Retinal pigment epithelial cell (primary cell): ENCODE measurements around the gene NTN1.
A peak's percentile ranks its signal among the peaks of the same experiment; 100 is the strongest.
"Not testable (repeated sequence)": the region's sequence is repeated elsewhere in the genome, so short reads cannot be mapped to it uniquely, and the experiment has no call there.

Experiments used
- DNase-seq: peaks from one replicate; pipeline ENCODE4 v3.0.0-alpha.2; 2010; ENCODE audit warnings: low read depth
- H3K4me3 ChIP-seq: 2 replicates; pipeline ENCODE4 v1.5.1; 2011; ENCODE audit warnings: mild to moderate bottlenecking, low read length, control low read depth, moderate library complexity
- TF ChIP-seq, protein P1 (sequence below): conservative IDR thresholded peaks from 2 replicates; pipeline ENCODE4 v1.5.1; 2011; ENCODE audit warnings: low read depth, low read length, control low read depth, inconsistent platforms

NTN1 gene

GRCh38 chr17:8986295-8986694 lies 35.0 kb upstream of the NTN1 start:
- TF ChIP-seq, protein P1, sequence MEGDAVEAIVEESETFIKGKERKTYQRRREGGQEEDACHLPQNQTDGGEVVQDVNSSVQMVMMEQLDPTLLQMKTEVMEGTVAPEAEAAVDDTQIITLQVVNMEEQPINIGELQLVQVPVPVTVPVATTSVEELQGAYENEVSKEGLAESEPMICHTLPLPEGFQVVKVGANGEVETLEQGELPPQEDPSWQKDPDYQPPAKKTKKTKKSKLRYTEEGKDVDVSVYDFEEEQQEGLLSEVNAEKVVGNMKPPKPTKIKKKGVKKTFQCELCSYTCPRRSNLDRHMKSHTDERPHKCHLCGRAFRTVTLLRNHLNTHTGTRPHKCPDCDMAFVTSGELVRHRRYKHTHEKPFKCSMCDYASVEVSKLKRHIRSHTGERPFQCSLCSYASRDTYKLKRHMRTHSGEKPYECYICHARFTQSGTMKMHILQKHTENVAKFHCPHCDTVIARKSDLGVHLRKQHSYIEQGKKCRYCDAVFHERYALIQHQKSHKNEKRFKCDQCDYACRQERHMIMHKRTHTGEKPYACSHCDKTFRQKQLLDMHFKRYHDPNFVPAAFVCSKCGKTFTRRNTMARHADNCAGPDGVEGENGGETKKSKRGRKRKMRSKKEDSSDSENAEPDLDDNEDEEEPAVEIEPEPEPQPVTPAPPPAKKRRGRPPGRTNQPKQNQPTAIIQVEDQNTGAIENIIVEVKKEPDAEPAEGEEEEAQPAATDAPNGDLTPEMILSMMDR = peak; percentile 4
- no peak overlapping the region for H3K4me3 ChIP-seq
- DNase-seq = no peak

GRCh38 chr17:8988263-8988935 lies 32.9 kb upstream of the NTN1 start:
- DNase-seq, H3K4me3 ChIP-seq: not testable (repeated sequence)

DNA sequence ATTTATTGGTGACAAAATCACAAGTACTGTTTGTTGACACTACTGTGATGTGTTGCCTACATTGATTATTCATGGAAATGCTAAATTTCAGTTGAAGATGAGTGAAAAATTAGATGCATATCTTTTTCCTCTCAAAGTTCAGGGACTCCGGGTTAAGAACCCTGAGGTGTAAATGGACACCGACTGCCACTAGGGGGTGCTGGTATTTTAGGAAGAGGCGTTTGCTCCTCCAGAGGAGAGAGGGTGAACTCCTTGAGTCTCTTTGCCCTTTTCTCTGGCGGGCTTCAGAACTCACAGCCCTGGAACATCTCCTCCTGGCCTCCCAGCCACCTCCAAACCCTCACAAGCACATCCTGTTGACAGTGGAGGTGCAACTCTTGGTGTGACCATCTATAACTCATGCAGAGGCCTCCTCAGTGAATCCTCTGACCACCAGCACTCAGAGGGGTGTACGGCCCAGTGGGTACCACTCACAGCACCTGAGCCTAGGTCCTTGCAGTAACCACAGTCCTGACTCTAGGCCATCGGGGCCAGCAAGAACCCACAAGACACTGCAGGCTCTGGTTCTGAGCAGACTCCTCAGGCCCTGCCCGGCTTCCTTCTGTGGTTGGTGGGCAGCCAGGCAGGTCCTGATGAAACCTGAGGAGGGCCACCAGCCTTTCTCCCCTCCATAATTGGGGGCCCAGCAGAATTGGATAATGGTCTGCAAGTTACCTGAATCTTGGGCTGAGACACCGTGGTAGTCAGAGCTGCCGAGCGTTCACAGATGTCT lies 29.6 kb upstream of the NTN1 start:
- no peak for DNase-seq
- TF ChIP-seq, protein P1 = peak; percentile 80

DNA sequence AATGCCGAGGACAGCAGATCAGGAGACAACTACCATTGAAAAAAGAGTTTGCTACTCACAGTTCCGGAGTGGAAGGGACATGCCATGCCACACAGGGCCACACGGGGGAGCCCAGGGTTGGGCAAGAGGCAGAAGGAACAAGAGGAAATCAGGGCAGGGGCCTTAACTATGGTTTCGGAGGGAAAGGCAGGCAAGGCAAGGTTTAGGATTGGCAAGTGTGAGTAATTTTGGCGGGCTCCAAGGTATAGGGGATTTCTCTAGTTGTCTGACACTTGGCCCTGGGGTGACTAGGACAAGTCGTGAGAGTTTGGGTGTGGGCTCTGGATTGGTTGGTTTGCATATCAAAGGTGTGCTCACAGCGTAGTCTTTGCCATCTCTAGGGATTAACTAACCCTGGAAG lies 27.0 kb upstream of the NTN1 start:
- DNase-seq = no peak
- TF ChIP-seq, protein P1 = peak; percentile 85
- H3K4me3 ChIP-seq = no peak overlapping the region

More for the DNA sequence above, 29.6 kb upstream of the NTN1 start:
- no peak overlapping the region for H3K4me3 ChIP-seq

- DNase-seq = no peak
- H3K4me3 ChIP-seq = no peak overlapping the region
- TF ChIP-seq, protein P1 = no peak
Observed at GRCh38 chr17:8995711-8996110, 25.6 kb upstream of the NTN1 start.

- no peak overlapping the region for H3K4me3 ChIP-seq
- DNase-seq = no peak
- TF ChIP-seq, protein P1 = peak; percentile 96
Observed at GRCh38 chr17:8997994-8998628, 23.2 kb upstream of the NTN1 start.

- H3K4me3 ChIP-seq = no peak overlapping the region
- no peak for DNase-seq
- TF ChIP-seq, protein P1 = no peak
Observed at GRCh38 chr17:9001559-9001958, 19.8 kb upstream of the NTN1 start.
